Measurements from ENCODE around the gene DNAJC25.

DNA sequence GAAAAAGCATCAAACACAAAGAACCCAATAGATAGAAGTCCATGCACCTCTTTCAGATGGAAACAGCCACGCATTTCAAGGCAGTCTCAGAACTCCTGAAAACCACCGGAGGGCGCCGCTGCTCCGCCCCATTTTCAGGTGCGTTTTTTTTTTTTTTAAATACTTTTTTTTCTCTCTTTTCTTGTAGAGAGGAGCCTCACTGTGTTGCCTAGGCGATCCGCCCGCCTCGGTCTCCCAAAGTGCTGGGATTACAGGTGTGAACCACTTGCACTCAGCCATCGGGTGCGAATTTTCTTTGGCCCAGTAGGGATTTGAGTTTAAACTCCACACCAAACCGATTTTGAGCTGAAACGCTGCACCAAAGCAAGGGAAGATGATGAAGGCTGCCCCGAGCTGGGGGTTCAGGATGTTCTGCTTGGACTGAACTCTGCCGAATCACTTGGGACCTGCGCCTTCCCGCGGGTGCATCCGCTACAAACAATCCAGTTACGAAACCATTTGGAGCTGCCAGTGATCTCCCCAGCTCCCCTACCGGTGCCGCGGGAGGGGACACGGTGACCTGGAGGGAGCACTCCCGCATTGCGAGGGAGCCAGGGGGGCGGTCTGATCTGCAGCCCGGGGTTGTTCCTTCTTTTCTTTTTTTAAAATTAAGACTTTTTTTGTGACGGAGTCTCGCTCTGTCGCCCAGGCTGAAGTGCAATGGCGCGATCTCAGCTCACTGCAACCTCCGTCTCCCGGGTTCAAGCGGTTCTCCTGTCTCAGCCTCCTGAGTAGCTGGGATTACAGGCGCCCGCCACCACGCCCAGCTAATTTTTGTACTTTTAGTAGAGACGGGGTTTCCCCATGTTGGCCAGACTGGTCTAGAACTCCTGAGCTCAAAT, 33.0 kb upstream of the DNAJC25 start:
- TF ChIP-seq, protein P1, sequence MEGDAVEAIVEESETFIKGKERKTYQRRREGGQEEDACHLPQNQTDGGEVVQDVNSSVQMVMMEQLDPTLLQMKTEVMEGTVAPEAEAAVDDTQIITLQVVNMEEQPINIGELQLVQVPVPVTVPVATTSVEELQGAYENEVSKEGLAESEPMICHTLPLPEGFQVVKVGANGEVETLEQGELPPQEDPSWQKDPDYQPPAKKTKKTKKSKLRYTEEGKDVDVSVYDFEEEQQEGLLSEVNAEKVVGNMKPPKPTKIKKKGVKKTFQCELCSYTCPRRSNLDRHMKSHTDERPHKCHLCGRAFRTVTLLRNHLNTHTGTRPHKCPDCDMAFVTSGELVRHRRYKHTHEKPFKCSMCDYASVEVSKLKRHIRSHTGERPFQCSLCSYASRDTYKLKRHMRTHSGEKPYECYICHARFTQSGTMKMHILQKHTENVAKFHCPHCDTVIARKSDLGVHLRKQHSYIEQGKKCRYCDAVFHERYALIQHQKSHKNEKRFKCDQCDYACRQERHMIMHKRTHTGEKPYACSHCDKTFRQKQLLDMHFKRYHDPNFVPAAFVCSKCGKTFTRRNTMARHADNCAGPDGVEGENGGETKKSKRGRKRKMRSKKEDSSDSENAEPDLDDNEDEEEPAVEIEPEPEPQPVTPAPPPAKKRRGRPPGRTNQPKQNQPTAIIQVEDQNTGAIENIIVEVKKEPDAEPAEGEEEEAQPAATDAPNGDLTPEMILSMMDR (IDR thresholded peaks at IDR 0.05; ENCODE audit: low read depth, low read length): peak; percentile 59
- no peak for TF ChIP-seq POLR2A (IDR thresholded peaks at IDR 0.05; ENCODE audit: extremely low read depth, insufficient read length)
- no peak for TF ChIP-seq MYC (IDR thresholded peaks at IDR 0.05; ENCODE audit: low read depth, low read length)
